Activated CD8-positive, alpha-beta T cell treated with anti-CD3 and anti-CD28 coated beads for 36 hours (primary cell): ENCODE results near the gene DPF3. TPM values are rescaled to one million over a fixed set of nuclear protein-coding genes. Genes with fewer than 3 reads are reported as not detected.

ENCODE experiments used
- ATAC-seq: fragments of 200-7000 bp; cut with Tn5 transposase; one replicate; pipeline ENCODE4 v1.10.0; 2021; ENCODE audit warnings: mild to moderate bottlenecking, moderate library complexity
- CTCF ChIA-PET: fragments of 350-600 bp; sonication (Branson Sonifier 250); formaldehyde crosslinking; loops from one replicate; lab custom pipeline; 2021; ENCODE audit warnings: antibody characterized with exemption; lab: Charles Lee
- POLR2A ChIA-PET: fragments of 350-600 bp; sonication (Branson Sonifier 250); formaldehyde crosslinking; loops from one replicate; lab custom pipeline; 2021; ENCODE audit warnings: antibody characterized with exemption; lab: Charles Lee
- DNase-seq: peaks from one replicate; pipeline ENCODE4 v3.0.0-alpha.2; 2020
- H3K27ac Mint-ChIP-seq: one replicate; pipeline ENCODE4 v1.8.0; 2021; ENCODE audit warnings: mild to moderate bottlenecking, mixed read lengths
- H3K27me3 Mint-ChIP-seq: one replicate; pipeline ENCODE4 v1.8.0; 2021; ENCODE audit warnings: mixed read lengths
- H3K36me3 Mint-ChIP-seq: one replicate; pipeline ENCODE4 v1.8.0; 2021; ENCODE audit warnings: low read depth, mixed read lengths
- H3K4me1 Mint-ChIP-seq: one replicate; pipeline ENCODE4 v1.8.0; 2021; ENCODE audit warnings: low read depth, mixed read lengths
- H3K4me3 Mint-ChIP-seq: one replicate; pipeline ENCODE4 v1.8.0; 2021; ENCODE audit warnings: mild to moderate bottlenecking, moderate library complexity, mixed read lengths
- H3K9me3 Mint-ChIP-seq: one replicate; pipeline ENCODE4 v1.8.0; 2021; ENCODE audit warnings: mixed read lengths
- CTCF ChIP-seq: fragments of 200-600 bp; IDR thresholded peaks from one replicate; pipeline ENCODE4 v1.8.0; 2022; ENCODE audit warnings: antibody characterized with exemption, mild to moderate bottlenecking
- intact Hi-C: fragments of 100-400 bp; cut with micrococcal nuclease; formaldehyde crosslinking; loops from one replicate; pipeline ENCODE4 v1.10.0; 2022
- total RNA-seq, 2 experiments: library from RNA; stranded (reverse); gene quantifications; one replicate each; pipeline ENCODE4 v1.2.3, GENCODE V29; 2021

The DPF3 gene
- total RNA-seq, 2 experiments from 2014 or later, result 0.13 to 0.54 TPM

- Mint-ChIP-seq H3K36me3 (peaks cover 14% of the 10 kb centered on the region), H3K4me1 (peaks cover 26% of the 10 kb centered on the region), H3K27me3 (no peaks in the 10 kb centered on the region), H3K27ac (no peak overlapping the region), H3K9me3 (no peaks in the 10 kb centered on the region), H3K4me3 (no peak overlapping the region)
- ChIA-PET CTCF (interaction anchor here (1.3 kb wide), 1 partner anchor 16 kb away, joined by 3 read pairs; no protein-coding TSS in a partner anchor), POLR2A (no interaction called here)
- no peak for TF ChIP-seq CTCF
- no peak for DNase-seq
- intact Hi-C loops, result no loop called here
- ATAC-seq, result no peak
Measured at GRCh38 chr14:72932893-72933292, 39.0 kb upstream of the DPF3 start.

DNA sequence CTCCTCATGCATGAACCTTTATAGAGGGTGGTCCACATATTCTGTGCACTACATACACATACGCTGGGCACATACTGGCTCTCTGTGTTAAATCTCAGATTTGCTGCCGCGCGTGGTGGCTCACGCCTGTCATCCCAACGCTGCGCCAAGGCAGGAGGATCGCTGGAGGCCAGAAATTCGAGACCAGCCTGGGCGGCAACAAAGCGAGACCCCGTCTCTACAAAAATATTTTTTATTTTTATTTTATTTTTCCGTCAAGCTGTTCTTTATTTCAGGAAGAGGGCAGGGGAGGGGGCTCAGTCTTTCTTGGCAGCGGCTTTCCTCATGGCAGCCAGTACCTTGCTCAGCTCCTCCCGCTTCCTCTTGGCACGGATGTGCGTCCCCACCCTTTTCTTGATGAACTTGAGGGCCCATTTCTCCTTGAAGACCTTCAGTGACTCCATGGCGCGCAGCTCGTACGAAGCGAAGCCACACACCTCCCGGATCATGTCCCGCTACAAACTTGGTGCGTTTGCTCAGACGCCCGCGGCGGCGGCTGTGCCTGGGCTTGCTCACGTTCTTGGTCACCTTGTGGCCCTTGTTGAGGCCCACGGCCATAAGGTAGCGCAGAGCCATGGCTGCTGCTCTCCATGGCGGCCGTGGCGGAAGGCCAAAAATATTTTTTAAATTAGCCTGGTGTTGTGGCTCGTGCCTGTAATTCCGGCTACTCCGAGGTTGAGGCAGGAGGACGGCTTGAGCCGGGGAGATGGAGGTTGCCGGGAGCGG is 35.6 kb upstream of the DPF3 start:
- ATAC-seq (no peak), DNase-seq (no peak)
- Mint-ChIP-seq H3K36me3 (peaks cover 8% of the 10 kb centered on the region), H3K4me3 (no peak overlapping the region), H3K9me3 (no peaks in the 10 kb centered on the region), H3K27me3 (peaks cover 2% of the 10 kb centered on the region), H3K27ac (no peak overlapping the region), H3K4me1 (peaks cover 18% of the 10 kb centered on the region)
- ChIA-PET POLR2A (no interaction called here), CTCF (interaction anchor here (1.5 kb wide), 1 partner anchor 19 kb away, joined by 5 read pairs; no protein-coding TSS in a partner anchor)
- intact Hi-C loops, result no loop called here
- no peak for TF ChIP-seq CTCF

DNA sequence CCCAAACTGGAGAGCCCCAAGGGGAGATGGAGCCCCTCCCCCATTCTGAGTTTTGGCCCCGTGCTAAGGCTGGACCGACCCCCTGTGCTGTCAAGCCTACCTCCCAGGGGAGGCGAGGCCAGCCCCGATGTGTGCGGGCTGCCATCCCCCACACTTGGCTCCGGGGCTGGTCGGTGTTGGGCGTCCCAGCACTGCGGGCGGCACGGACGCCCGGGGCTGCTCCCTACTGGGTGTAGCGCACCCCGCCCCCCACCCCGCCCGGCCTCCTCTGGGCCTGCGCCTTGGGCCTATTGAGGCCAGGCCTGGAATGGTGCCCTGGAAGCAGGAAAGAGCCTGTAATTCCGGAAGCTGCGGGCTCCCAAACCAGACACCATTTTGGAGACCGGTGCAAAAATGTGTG is 35.0 kb upstream of the DPF3 start:
- DNase-seq (no peak), ATAC-seq (no peak)
- TF ChIP-seq CTCF, result no peak
- ChIA-PET CTCF (interaction anchor here (1.5 kb wide), 1 partner anchor 20 kb away, joined by 5 read pairs; no protein-coding TSS in a partner anchor), POLR2A (no interaction called here)
- intact Hi-C loops, result no loop called here
- Mint-ChIP-seq H3K27me3 (peaks cover 4% of the 10 kb centered on the region), H3K36me3 (peaks cover 8% of the 10 kb centered on the region), H3K27ac (no peak overlapping the region), H3K9me3 (no peaks in the 10 kb centered on the region), H3K4me3 (no peak overlapping the region), H3K4me1 (peaks cover 18% of the 10 kb centered on the region)

DNA sequence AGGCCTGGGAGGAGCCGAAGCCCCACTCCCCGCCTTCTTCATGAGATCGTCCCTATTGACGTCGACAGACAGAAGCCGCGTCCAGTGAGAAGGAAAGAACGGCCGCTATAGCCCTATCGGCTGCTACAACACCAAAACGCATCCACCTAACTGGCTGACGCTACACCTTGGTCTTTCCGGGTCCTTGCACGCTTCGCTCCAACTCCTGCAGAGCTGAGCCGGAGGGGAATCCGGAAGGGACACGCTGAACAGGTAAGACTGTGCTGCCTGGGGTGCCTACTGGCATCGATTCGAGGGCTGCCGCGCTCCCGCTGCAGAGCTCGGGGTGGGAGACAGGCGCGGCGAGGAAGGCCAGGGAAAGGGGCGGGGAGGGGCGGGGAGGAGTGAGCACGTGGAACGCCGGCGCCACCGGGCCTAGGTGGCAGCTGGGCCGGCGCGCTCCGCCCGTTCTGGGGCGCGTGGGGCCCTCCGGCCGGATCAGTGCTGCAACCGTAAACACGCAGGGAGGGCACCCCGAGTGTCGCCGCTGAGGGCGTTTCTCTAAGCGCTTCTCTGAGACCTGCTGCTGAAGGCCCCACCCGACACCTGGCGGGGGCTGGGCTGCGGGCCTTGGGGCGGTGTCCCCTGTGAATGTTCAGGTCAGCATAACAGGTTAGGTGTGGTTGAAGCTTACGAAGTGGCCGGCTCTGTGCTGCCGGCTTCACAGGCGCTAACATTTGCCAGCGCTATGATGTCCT is 32.6 kb upstream of the DPF3 start, which contains the start of gene DCAF4:
Gene DCAF4 (plus strand): TSS at position 173 of the 737 bp plus-strand sequence. CDS start 11,515 bp downstream, outside the sequence.
- H3K4me3 Mint-ChIP-seq, result peak within 1 kb of the TSS; percentile 92
- H3K27me3 Mint-ChIP-seq, result peaks cover 4% of the 10 kb centered on the region
- intact Hi-C loops, result no loop called here
- ChIA-PET POLR2A (interaction anchor here (0.9 to 1.0 kb wide), 4 partner anchors 12 to 1372 kb away, joined by 3 to 4 read pairs (median 3); partner anchors contain the start of gene DPF3), CTCF (interaction anchor here (0.7 kb wide), 1 partner anchor 23 kb away, joined by 3 read pairs; no protein-coding TSS in a partner anchor)
- TF ChIP-seq CTCF, result no peak
- H3K9me3 Mint-ChIP-seq, result no peaks in the 10 kb centered on the region
- DNase-seq, result peak; percentile 96
- peaks cover 12% of the 10 kb centered on the region for H3K4me1 Mint-ChIP-seq
- peak within 1 kb of the TSS; percentile 91 for H3K27ac Mint-ChIP-seq
- peak; percentile 98 for ATAC-seq
- peaks cover 8% of the 10 kb centered on the region for H3K36me3 Mint-ChIP-seq
